Gastroesophageal sphincter (tissue), 4 donors: ENCODE measurements around the gene PTGES. TPM values are rescaled to one million over a fixed set of nuclear protein-coding genes. Genes with fewer than 3 reads are reported as not detected.

Source experiments
- ATAC-seq: fragments of 150-250 bp; one replicate; pipeline ENCODE4 v1.9.1; 2016; ENCODE audit warnings: mild to moderate bottlenecking, moderate library complexity
- H3K27ac ChIP-seq, 4 donors: fragments of 200-600 bp; sonication (generic) in 3 of 4; 1 replicate in 3 of 4; 2 replicates in 1 of 4; pipeline ENCODE4 v1.5.1; 2016 to 2019
- H3K27me3 ChIP-seq: fragments of 200-600 bp; sonication (generic); one replicate; pipeline ENCODE4 v1.5.1; 2019
- H3K36me3 ChIP-seq, 2 donors: fragments of 200-600 bp; sonication (generic); one replicate each; pipeline ENCODE4 v1.5.1; 2019; ENCODE audit warnings: control low read depth in 1 of 2
- H3K4me1 ChIP-seq, 3 donors: fragments of 200-600 bp; sonication (generic); 1 replicate in 2 of 3; 2 replicates in 1 of 3; pipeline ENCODE4 v1.5.1; 2016 to 2019; ENCODE audit warnings: control low read depth in 2 of 3
- H3K4me3 ChIP-seq, 2 donors: fragments of 200-600 bp; sonication (generic); one replicate each; pipeline ENCODE4 v1.5.1; 2019; ENCODE audit warnings: mild to moderate bottlenecking in 1 of 2, moderate library complexity in 1 of 2
- H3K9me3 ChIP-seq, 3 donors: fragments of 200-600 bp; sonication (generic); one replicate each; pipeline ENCODE4 v1.5.1; 2017 to 2019; ENCODE audit warnings: control low read depth in 2 of 3
- CTCF ChIP-seq, 4 experiments: fragments of 200-600 bp in 2 of 4; fragments of 450-650 bp in 2 of 4; sonication (generic) in 1 of 4; IDR thresholded peaks; one replicate each; pipeline ENCODE4 v1.5.1; 2017 to 2019; ENCODE audit warnings: antibody characterized with exemption in 4 of 4, mild to moderate bottlenecking in 2 of 4, moderate library complexity in 2 of 4
- EP300 ChIP-seq: sonication (generic); formaldehyde crosslinking; IDR thresholded peaks from one replicate; pipeline ENCODE4 v1.6.1; 2017; ENCODE audit warnings: antibody characterized with exemption, mild to moderate bottlenecking
- POLR2A ChIP-seq, 2 donors: fragments of 450-650 bp; IDR thresholded peaks; one replicate each; pipeline ENCODE4 v1.6.1; 2017; ENCODE audit warnings: antibody characterized with exemption in 2 of 2, mild to moderate bottlenecking in 2 of 2, moderate library complexity in 1 of 2
- POLR2AphosphoS5 ChIP-seq: sonication (generic); formaldehyde crosslinking; IDR thresholded peaks from one replicate; pipeline ENCODE4 v1.6.1; 2017; ENCODE audit warnings: antibody characterized with exemption
- WGBS, 2 donors: methylation state at CpG; one replicate each; pipeline ENCODE4 v1.1.5; 2018; ENCODE audit warnings: low coverage in 1 of 2; 5-methylcytosine and 5-hydroxymethylcytosine counted together
- total RNA-seq, 4 donors: library from RNA; depleted of rRNA; stranded (reverse); fragments of >200 nt; gene quantifications; one replicate each; pipeline ENCODE4 v1.1.0, GENCODE V29; 2016

The PTGES gene
- total RNA-seq, 4 donors from 2014 or later = 0.78 to 15.1 (median 6.1) TPM

GRCh38 chr9:129781131-129781530 is 28.3 kb upstream of the PTGES start:
- no peak overlapping the region for H3K27ac ChIP-seq
- no peaks in the 10 kb centered on the region for H3K27me3 ChIP-seq
- no peaks in the 10 kb centered on the region for H3K9me3 ChIP-seq
- WGBS, 2 donors = 72 to 78% methylated on average over 6 to 8 of the region's 8 CpGs
- H3K36me3 ChIP-seq = no peaks in the 10 kb centered on the region
- H3K4me1 ChIP-seq = peaks cover 0 to 17% (median 15%) of the 10 kb centered on the region in 3 donors
- H3K4me3 ChIP-seq = no peak overlapping the region
- TF ChIP-seq POLR2AphosphoS5 (no peak), CTCF (IDR thresholded peaks at IDR 0.05) (no peak), POLR2A (IDR thresholded peaks at IDR 0.05) (no peak), EP300 (no peak)
- no peak for ATAC-seq

- Histone ChIP-seq H3K4me3 (no peak overlapping the region), H3K36me3 (no peaks in the 10 kb centered on the region), H3K27me3 (no peaks in the 10 kb centered on the region), H3K4me1 (peaks cover 0 to 17% (median 15%) of the 10 kb centered on the region in 3 donors), H3K27ac (no peak overlapping the region), H3K9me3 (no peaks in the 10 kb centered on the region)
- no peak for TF ChIP-seq CTCF (IDR thresholded peaks at IDR 0.05)
- no peak for TF ChIP-seq EP300
- TF ChIP-seq POLR2A (IDR thresholded peaks at IDR 0.05) = no peak
- TF ChIP-seq POLR2AphosphoS5 = no peak
- 88 to 100% methylated on average over 4 to 7 of the region's 7 CpGs for WGBS, 2 donors
- ATAC-seq = no peak
Observed at GRCh38 chr9:129779560-129780190, 26.8 kb upstream of the PTGES start.

- Histone ChIP-seq H3K27me3 (no peaks in the 10 kb centered on the region), H3K36me3 (no peaks in the 10 kb centered on the region), H3K27ac (no peak overlapping the region), H3K4me3 (no peak overlapping the region), H3K9me3 (no peaks in the 10 kb centered on the region), H3K4me1 (peaks cover 0 to 17% (median 15%) of the 10 kb centered on the region in 3 donors)
- ATAC-seq = no peak
- no peak for TF ChIP-seq POLR2AphosphoS5
- no peak for TF ChIP-seq CTCF (IDR thresholded peaks at IDR 0.05)
- TF ChIP-seq EP300 = no peak
- TF ChIP-seq POLR2A (IDR thresholded peaks at IDR 0.05) = no peak
- 89 to 100% methylated on average over 1 of the region's 3 CpGs for WGBS, 2 donors
Observed at GRCh38 chr9:129778469-129778868, 25.6 kb upstream of the PTGES start.

- Histone ChIP-seq H3K27me3 (no peaks in the 10 kb centered on the region), H3K4me3 (peak overlapping the region in 1 of 2 donors; percentile 18), H3K36me3 (no peaks in the 10 kb centered on the region), H3K4me1 (peaks cover 0 to 17% (median 15%) of the 10 kb centered on the region in 3 donors), H3K27ac (peak overlapping the region in 3 of 4 donors; percentile 69 to 76 (median 73)), H3K9me3 (no peaks in the 10 kb centered on the region)
- ATAC-seq = no peak
- TF ChIP-seq POLR2A (IDR thresholded peaks at IDR 0.05) = no peak
- TF ChIP-seq POLR2AphosphoS5 = no peak
- no peak for TF ChIP-seq CTCF (IDR thresholded peaks at IDR 0.05)
- TF ChIP-seq EP300 = no peak
- WGBS, 2 donors = 20 to 73% methylated on average over 2 of the region's 11 CpGs
Observed at GRCh38 chr9:129777769-129778130, 24.9 kb upstream of the PTGES start.
